ENCODE data around the gene FLG2. TPM values are rescaled to one million over a fixed set of nuclear protein-coding genes. Genes with fewer than 3 reads are reported as not detected.

Gene FLG2
- 0.06 TPM for polyA plus RNA-seq
- long read RNA-seq, donor 1, result 0 reads
- long read RNA-seq, donor 2, result 0 reads
- long read RNA-seq, donor 3, result 0 reads
- long read RNA-seq, donor 4, result 0 reads
- long read RNA-seq, donor 5, result 0 reads
- long read RNA-seq, donor 6, result 0 reads
- long read RNA-seq, donor 7, result 0 reads
- long read RNA-seq, donor 8, result 0 reads
- long read RNA-seq, donor 9, result 0 reads
- long read RNA-seq, donor 10, result 0 reads
- long read RNA-seq, donor 11, result 0 reads

GRCh38 chr1:152359906-152360305, at the start of gene FLG2:
Gene FLG2 (minus strand): TSS chr1:152360006. CDS start chr1:152358884, 1,122 bp downstream.
- WGBS (ENCODE audit: insufficient coverage, low lambda C conversion rate), result no CpG with 5 or more reads among the region's 2 CpGs
- Histone ChIP-seq H3K4me3 (ENCODE audit: low read length) (no peak within 1 kb of the TSS), H3K27me3 (ENCODE audit: control insufficient read depth, insufficient read depth, low read length) (no peaks in the 10 kb centered on the region), H3K36me3 (ENCODE audit: control insufficient read depth, insufficient read depth, low read length) (no peaks in the 10 kb centered on the region), H3K9me3 (ENCODE audit: control insufficient read depth, low read depth, low read length) (no peaks in the 10 kb centered on the region), H3K27ac (ENCODE audit: low read length) (no peak within 1 kb of the TSS), H3K4me1 (ENCODE audit: control insufficient read depth, insufficient read depth, low read length) (no peaks in the 10 kb centered on the region)
- no peak for DNase-seq

GRCh38 chr1:152408664-152409063, 48.9 kb upstream of the FLG2 start:
- 100% methylated on average over 2 of the region's 4 CpGs for WGBS (ENCODE audit: insufficient coverage, low lambda C conversion rate)
- Histone ChIP-seq H3K27ac (ENCODE audit: low read length) (no peak overlapping the region), H3K4me1 (ENCODE audit: control insufficient read depth, insufficient read depth, low read length) (no peaks in the 10 kb centered on the region), H3K36me3 (ENCODE audit: control insufficient read depth, insufficient read depth, low read length) (no peaks in the 10 kb centered on the region), H3K27me3 (ENCODE audit: control insufficient read depth, insufficient read depth, low read length) (no peaks in the 10 kb centered on the region), H3K9me3 (ENCODE audit: control insufficient read depth, low read depth, low read length) (no peaks in the 10 kb centered on the region), H3K4me3 (ENCODE audit: low read length) (no peak overlapping the region)
- no peak for DNase-seq

DNA sequence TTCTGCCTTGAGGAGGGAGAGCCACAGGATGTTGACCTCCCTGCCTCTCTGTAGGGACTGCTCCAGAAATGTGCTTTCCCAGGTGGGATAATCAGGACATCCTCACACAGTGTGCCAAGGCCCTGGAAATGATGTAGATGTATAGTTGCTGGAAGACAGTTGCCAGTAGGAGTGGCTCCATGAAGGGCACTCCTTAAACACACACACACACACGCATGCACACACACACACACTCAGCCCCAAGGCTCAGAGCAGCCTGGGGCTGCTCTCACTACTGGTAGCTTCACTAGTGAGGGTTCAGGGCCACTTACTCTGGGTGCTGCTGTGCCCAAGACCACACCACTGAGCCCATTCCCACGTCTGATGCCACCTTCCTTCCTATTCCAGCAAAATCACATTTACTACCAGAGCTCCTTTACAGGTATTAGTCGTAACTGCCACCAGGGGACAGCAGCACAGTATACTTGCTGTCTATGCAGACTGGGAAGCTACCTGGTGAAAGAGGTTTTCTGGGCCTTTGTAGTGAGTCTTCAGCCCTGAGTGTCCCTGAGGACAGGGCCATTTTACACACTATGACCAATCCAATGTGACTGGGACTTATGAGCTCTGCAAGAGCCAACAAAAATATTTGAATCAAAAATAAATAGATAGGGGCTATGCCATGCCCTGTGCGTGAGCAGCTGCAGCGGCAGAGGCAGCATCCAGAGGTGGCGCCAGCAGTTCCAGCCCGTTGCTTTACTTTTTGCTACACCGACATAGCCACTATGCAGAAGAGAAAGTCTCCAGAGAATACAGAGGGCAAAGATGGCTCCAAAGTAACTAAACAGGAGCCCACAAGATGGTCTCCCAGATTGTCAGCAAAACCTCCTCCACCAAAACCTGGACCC, 39.2 kb upstream of the FLG2 start:
- peak in 1 of 2 donors; percentile 9 for DNase-seq
- peaks cover 4% of the 10 kb centered on the region for H3K27me3 ChIP-seq (ENCODE audit: control insufficient read depth, insufficient read depth, low read length)
- no CpG with 5 or more reads among the region's 8 CpGs for WGBS (ENCODE audit: insufficient coverage, low lambda C conversion rate)
- no peaks in the 10 kb centered on the region for H3K36me3 ChIP-seq (ENCODE audit: control insufficient read depth, insufficient read depth, low read length)
- H3K4me3 ChIP-seq (ENCODE audit: low read length), result no peak overlapping the region
- H3K4me1 ChIP-seq (ENCODE audit: control insufficient read depth, insufficient read depth, low read length), result no peaks in the 10 kb centered on the region
- no peaks in the 10 kb centered on the region for H3K9me3 ChIP-seq (ENCODE audit: control insufficient read depth, low read depth, low read length)
- no peak overlapping the region for H3K27ac ChIP-seq (ENCODE audit: low read length)

DNA sequence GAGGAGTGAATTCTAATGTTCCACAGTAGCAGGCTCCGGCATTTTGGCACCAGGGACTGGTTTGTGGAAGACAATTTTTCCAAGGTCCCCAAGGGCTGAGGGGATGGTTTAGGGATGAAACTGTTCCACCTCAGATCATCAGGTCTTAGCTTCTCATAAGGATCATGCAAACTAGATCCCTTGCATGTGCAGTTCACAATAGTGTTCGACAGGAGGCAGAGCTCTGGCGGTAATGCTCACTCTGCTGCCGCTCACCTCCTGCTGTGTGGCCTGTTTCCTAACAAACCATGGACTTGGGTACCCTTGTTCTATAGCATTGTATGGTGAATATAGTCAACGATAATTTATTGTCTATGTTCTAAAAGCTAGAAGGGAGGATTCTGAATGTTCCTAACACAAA, 37.7 kb upstream of the FLG2 start:
- Histone ChIP-seq H3K27ac (ENCODE audit: low read length) (no peak overlapping the region), H3K27me3 (ENCODE audit: control insufficient read depth, insufficient read depth, low read length) (peaks cover 5% of the 10 kb centered on the region), H3K4me1 (ENCODE audit: control insufficient read depth, insufficient read depth, low read length) (no peaks in the 10 kb centered on the region), H3K9me3 (ENCODE audit: control insufficient read depth, low read depth, low read length) (no peaks in the 10 kb centered on the region), H3K36me3 (ENCODE audit: control insufficient read depth, insufficient read depth, low read length) (no peaks in the 10 kb centered on the region), H3K4me3 (ENCODE audit: low read length) (no peak overlapping the region)
- no peak for DNase-seq
- no CpG with 5 or more reads among the region's 5 CpGs for WGBS (ENCODE audit: insufficient coverage, low lambda C conversion rate)

DNA sequence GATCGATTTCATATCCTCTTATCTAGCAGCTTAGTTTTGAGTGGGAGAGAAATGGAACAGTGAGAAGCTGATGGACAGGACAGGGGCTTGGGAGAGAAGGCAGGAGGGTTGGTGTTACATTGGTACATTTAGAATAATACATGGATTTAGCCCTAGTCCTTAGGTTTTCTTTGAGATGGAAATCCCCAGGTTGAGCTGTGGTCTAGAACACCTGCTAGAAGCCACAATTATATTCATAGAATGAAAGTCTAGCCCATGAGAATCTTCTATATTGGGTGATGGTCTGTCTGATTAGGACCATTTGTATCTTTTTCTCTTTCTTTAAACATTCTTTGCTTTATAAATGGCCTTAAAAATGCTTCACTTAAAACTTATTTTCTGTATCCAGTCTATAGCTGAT, 34.3 kb upstream of the FLG2 start:
- Histone ChIP-seq H3K27ac (ENCODE audit: low read length) (no peak overlapping the region), H3K27me3 (ENCODE audit: control insufficient read depth, insufficient read depth, low read length) (peaks cover 5% of the 10 kb centered on the region), H3K4me1 (ENCODE audit: control insufficient read depth, insufficient read depth, low read length) (no peaks in the 10 kb centered on the region), H3K36me3 (ENCODE audit: control insufficient read depth, insufficient read depth, low read length) (no peaks in the 10 kb centered on the region), H3K4me3 (ENCODE audit: low read length) (no peak overlapping the region), H3K9me3 (ENCODE audit: control insufficient read depth, low read depth, low read length) (no peaks in the 10 kb centered on the region)
- no peak for DNase-seq
- no CpG with 5 or more reads among the region's 1 CpG for WGBS (ENCODE audit: insufficient coverage, low lambda C conversion rate)

DNA sequence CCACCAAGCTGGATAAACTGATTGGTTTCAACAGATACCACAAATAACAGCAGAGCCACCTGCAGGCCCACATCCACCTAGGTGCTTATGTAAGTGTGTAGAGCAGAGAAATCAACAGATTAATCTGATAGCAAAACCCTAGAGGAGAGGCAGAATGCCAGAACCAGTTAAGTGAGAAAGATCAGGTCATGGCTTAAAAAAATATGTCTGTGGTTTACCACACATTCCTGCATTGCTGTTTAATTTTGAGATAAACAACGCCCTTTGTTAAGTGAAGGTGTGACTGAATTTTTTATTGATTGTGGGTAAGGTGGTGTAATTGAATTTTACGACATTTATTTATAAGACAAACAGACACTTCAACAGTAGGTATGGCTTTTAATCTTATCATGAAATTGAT, 33.1 kb upstream of the FLG2 start:
- no CpG with 5 or more reads among the region's 2 CpGs for WGBS (ENCODE audit: insufficient coverage, low lambda C conversion rate)
- H3K4me3 ChIP-seq (ENCODE audit: low read length), result no peak overlapping the region
- H3K36me3 ChIP-seq (ENCODE audit: control insufficient read depth, insufficient read depth, low read length), result no peaks in the 10 kb centered on the region
- H3K27me3 ChIP-seq (ENCODE audit: control insufficient read depth, insufficient read depth, low read length), result peaks cover 3% of the 10 kb centered on the region
- H3K4me1 ChIP-seq (ENCODE audit: control insufficient read depth, insufficient read depth, low read length), result no peaks in the 10 kb centered on the region
- no peak for DNase-seq
- H3K9me3 ChIP-seq (ENCODE audit: control insufficient read depth, low read depth, low read length), result no peaks in the 10 kb centered on the region
- no peak overlapping the region for H3K27ac ChIP-seq (ENCODE audit: low read length)

GRCh38 chr1:152388889-152389288, 29.1 kb upstream of the FLG2 start:
- Histone ChIP-seq H3K27ac (ENCODE audit: low read length) (no peak overlapping the region), H3K36me3 (ENCODE audit: control insufficient read depth, insufficient read depth, low read length) (no peaks in the 10 kb centered on the region), H3K4me1 (ENCODE audit: control insufficient read depth, insufficient read depth, low read length) (no peaks in the 10 kb centered on the region), H3K27me3 (ENCODE audit: control insufficient read depth, insufficient read depth, low read length) (peaks cover 4% of the 10 kb centered on the region), H3K4me3 (ENCODE audit: low read length) (no peak overlapping the region), H3K9me3 (ENCODE audit: control insufficient read depth, low read depth, low read length) (no peaks in the 10 kb centered on the region)
- WGBS (ENCODE audit: insufficient coverage, low lambda C conversion rate), result no CpG with 5 or more reads among the region's 4 CpGs
- DNase-seq, result no peak

DNA sequence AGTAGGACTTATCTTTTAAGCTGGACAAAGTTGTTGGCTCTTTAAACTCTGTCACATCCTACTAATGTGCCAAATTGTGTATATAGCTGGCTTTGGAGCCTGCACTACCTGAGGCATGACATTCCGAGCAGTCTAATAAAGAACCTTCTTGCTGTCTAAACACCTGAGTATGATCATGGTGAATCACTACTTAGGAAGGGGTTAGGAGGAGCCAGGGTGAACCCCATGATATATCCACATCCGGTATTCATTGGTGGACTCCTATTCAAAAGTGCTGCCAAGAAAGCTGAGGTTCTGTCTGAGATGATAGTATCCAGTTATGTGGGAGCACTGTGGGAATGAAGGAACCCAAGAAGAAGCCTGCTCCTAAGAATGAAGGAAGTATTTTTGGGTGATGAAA, 27.1 kb upstream of the FLG2 start:
- no peaks in the 10 kb centered on the region for H3K4me1 ChIP-seq (ENCODE audit: control insufficient read depth, insufficient read depth, low read length)
- no peaks in the 10 kb centered on the region for H3K36me3 ChIP-seq (ENCODE audit: control insufficient read depth, insufficient read depth, low read length)
- H3K27me3 ChIP-seq (ENCODE audit: control insufficient read depth, insufficient read depth, low read length), result peaks cover 4% of the 10 kb centered on the region
- no peak overlapping the region for H3K27ac ChIP-seq (ENCODE audit: low read length)
- no peaks in the 10 kb centered on the region for H3K9me3 ChIP-seq (ENCODE audit: control insufficient read depth, low read depth, low read length)
- H3K4me3 ChIP-seq (ENCODE audit: low read length), result no peak overlapping the region
- no CpG with 5 or more reads among the region's 2 CpGs for WGBS (ENCODE audit: insufficient coverage, low lambda C conversion rate)
- no peak for DNase-seq

GRCh38 chr1:152380932-152381331, 21.1 kb upstream of the FLG2 start:
- no peak for DNase-seq
- WGBS (ENCODE audit: insufficient coverage, low lambda C conversion rate), result 80% methylated on average over 1 of the region's 16 CpGs
- no peak overlapping the region for H3K4me3 ChIP-seq (ENCODE audit: low read length)
- no peaks in the 10 kb centered on the region for H3K27me3 ChIP-seq (ENCODE audit: control insufficient read depth, insufficient read depth, low read length)
- no peak overlapping the region for H3K27ac ChIP-seq (ENCODE audit: low read length)
- H3K36me3 ChIP-seq (ENCODE audit: control insufficient read depth, insufficient read depth, low read length), result no peaks in the 10 kb centered on the region
- no peaks in the 10 kb centered on the region for H3K9me3 ChIP-seq (ENCODE audit: control insufficient read depth, low read depth, low read length)
- H3K4me1 ChIP-seq (ENCODE audit: control insufficient read depth, insufficient read depth, low read length), result no peaks in the 10 kb centered on the region

DNA sequence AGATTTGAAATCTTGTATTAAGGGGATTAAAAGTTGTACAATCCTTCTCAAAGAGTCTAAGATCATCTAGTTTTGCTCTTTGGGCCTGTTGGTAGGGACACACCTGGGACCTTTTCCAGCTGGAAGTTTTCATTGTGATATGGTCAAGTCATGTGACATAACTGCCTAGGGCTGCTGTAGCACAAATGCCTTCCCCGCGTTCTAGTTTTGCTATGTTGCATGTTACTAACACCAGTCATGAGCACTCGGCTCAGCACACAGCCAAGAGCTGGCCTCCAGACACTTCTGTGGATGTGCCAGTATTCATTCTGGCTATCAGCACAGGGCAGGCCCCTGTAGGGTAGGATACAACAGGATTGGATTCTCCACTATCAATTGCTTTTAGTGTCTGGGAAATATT, 14.6 kb upstream of the FLG2 start:
- H3K27ac ChIP-seq (ENCODE audit: low read length), result no peak overlapping the region
- no peaks in the 10 kb centered on the region for H3K36me3 ChIP-seq (ENCODE audit: control insufficient read depth, insufficient read depth, low read length)
- no peak overlapping the region for H3K4me3 ChIP-seq (ENCODE audit: low read length)
- no peak for DNase-seq
- H3K9me3 ChIP-seq (ENCODE audit: control insufficient read depth, low read depth, low read length), result no peaks in the 10 kb centered on the region
- H3K27me3 ChIP-seq (ENCODE audit: control insufficient read depth, insufficient read depth, low read length), result no peaks in the 10 kb centered on the region
- no CpG with 5 or more reads among the region's 3 CpGs for WGBS (ENCODE audit: insufficient coverage, low lambda C conversion rate)
- H3K4me1 ChIP-seq (ENCODE audit: control insufficient read depth, insufficient read depth, low read length), result no peaks in the 10 kb centered on the region

All from large intestine (tissue), 12 donors.